Liver (tissue), 9 donors: ENCODE results near the gene DDX52. TPM values are rescaled to one million over a fixed set of nuclear protein-coding genes. Genes with fewer than 3 reads are reported as not detected.

ENCODE experiments used
- DNase-seq: peaks from one replicate; pipeline ENCODE4 v3.0.0-alpha.2; 2017; ENCODE audit warnings: low spot score
- H3K27ac ChIP-seq, 2 donors: one replicate each; pipeline ENCODE4 v1.7.0; 2013; ENCODE audit warnings: inconsistent platforms in 2 of 2, low read length in 2 of 2, control low read depth in 1 of 2, low read depth in 1 of 2, mild to moderate bottlenecking in 1 of 2
- H3K27me3 ChIP-seq, 4 donors: one replicate each; pipeline versions ENCODE4 v1.6.1 to v1.7.0; 2013; ENCODE audit warnings: low read length in 3 of 4, inconsistent platforms in 1 of 4, mild to moderate bottlenecking in 1 of 4, moderate library complexity in 1 of 4; ENCODE audit not compliant: control insufficient read depth in 4 of 4, insufficient read depth in 4 of 4
- H3K36me3 ChIP-seq, 4 donors: one replicate each; pipeline versions ENCODE4 v1.6.1 to v1.7.0; 2013; ENCODE audit warnings: low read length in 3 of 4, mild to moderate bottlenecking in 3 of 4, low read depth in 1 of 4, moderate library complexity in 1 of 4; ENCODE audit not compliant: control insufficient read depth in 4 of 4, insufficient read depth in 3 of 4
- H3K4me1 ChIP-seq, 4 donors: one replicate each; pipeline versions ENCODE4 v1.6.1 to v1.7.0; 2013; ENCODE audit warnings: low read length in 3 of 4, mild to moderate bottlenecking in 3 of 4, moderate library complexity in 1 of 4; ENCODE audit not compliant: control insufficient read depth in 4 of 4, insufficient read depth in 4 of 4
- H3K4me3 ChIP-seq, 3 donors: one replicate each; pipeline versions ENCODE4 v1.6.1 to v1.7.0; 2013; ENCODE audit warnings: low read length in 3 of 3, control low read depth in 1 of 3, low read depth in 1 of 3, mild to moderate bottlenecking in 1 of 3
- H3K9ac ChIP-seq, 2 donors: one replicate each; pipeline ENCODE4 v1.7.0; 2013; ENCODE audit warnings: low read length in 2 of 2, mild to moderate bottlenecking in 2 of 2, moderate library complexity in 2 of 2, control low read depth in 1 of 2, low read depth in 1 of 2
- H3K9me3 ChIP-seq, 4 donors: one replicate each; pipeline versions ENCODE4 v1.6.1 to v1.7.0; 2013; ENCODE audit warnings: low read length in 3 of 4; ENCODE audit not compliant: control insufficient read depth in 4 of 4
- ATF3 ChIP-seq: IDR thresholded peaks from 2 replicates; pipeline ENCODE4 v1.6.1; 2016; ENCODE audit warnings: antibody characterized with exemption
- CTCF ChIP-seq: fragments of 150-350 bp; IDR thresholded peaks from 2 replicates; pipeline ENCODE4 v1.5.1; 2017; ENCODE audit warnings: improper control_type of control experiment, low read depth, low read length; ENCODE audit not compliant: missing input control
- FOXA1 ChIP-seq: IDR thresholded peaks from 2 replicates; pipeline ENCODE4 v1.6.1; 2016; ENCODE audit warnings: antibody characterized with exemption
- GABPA ChIP-seq, 2 donors: IDR thresholded peaks in 1 of 2; conservative IDR thresholded peaks in 1 of 2; 2 replicates each; pipeline ENCODE4 v1.6.1; 2016; ENCODE audit warnings: antibody characterized with exemption in 2 of 2, mild to moderate bottlenecking in 1 of 2, moderate library complexity in 1 of 2
- HNF4G ChIP-seq: IDR thresholded peaks from 2 replicates; pipeline ENCODE4 v1.6.1; 2016; ENCODE audit warnings: antibody characterized with exemption
- RAD21 ChIP-seq, 2 donors: IDR thresholded peaks; 2 replicates each; pipeline ENCODE4 v1.6.1; 2016; ENCODE audit warnings: antibody characterized with exemption in 2 of 2, mild to moderate bottlenecking in 2 of 2
- REST ChIP-seq: IDR thresholded peaks from 2 replicates; pipeline ENCODE4 v1.6.1; 2016; ENCODE audit warnings: antibody characterized with exemption, mild to moderate bottlenecking
- SP1 ChIP-seq: IDR thresholded peaks from 2 replicates; pipeline ENCODE4 v1.6.1; 2018; ENCODE audit warnings: antibody characterized with exemption, mild to moderate bottlenecking
- ZBTB33 ChIP-seq: IDR thresholded peaks from 2 replicates; pipeline ENCODE4 v1.6.1; 2016; ENCODE audit warnings: antibody characterized with exemption
- WGBS: extraction: QIAGEN DNeasy Blood & Tissue Kit; methylation state at CpG from one replicate; pipeline ENCODE4 v1.1.7; 2013; 5-methylcytosine and 5-hydroxymethylcytosine counted together
- polyA plus RNA-seq, 2 donors: library from polyadenylated mRNA; stranded (reverse) in 1 of 2; unstranded in 1 of 2; fragments of 200-250 nt in 1 of 2; fragments of >200 nt in 1 of 2; fragmentation: Nextera tagmentation in 1 of 2; extraction: Ambion mirVana in 1 of 2; gene quantifications; one replicate each; pipeline versions ENCODE4 v1.2.1 to v1.2.3, GENCODE V29; 2013 to 2015
- total RNA-seq, 2 donors: library from RNA; depleted of rRNA; stranded (reverse); fragments of >200 nt; gene quantifications; one replicate each; pipeline ENCODE4 v1.2.3, GENCODE V29; 2014
- donor health status: healthy.
- donor health status: healthy.
- donor health status: healthy.
- donor health status: healthy.
- donor health status: healthy.

The DDX52 gene
- total and polyA plus RNA-seq, 4 donors: 4.6 to 14.1 (median 11.6) TPM

- TF ChIP-seq RAD21 (IDR thresholded peaks at IDR 0.05): no peak
- TF ChIP-seq REST: no peak
- TF ChIP-seq GABPA (IDR thresholded peaks at IDR 0.05 in 1 of 2, conservative IDR thresholded peaks at IDR 0.05 in 1 of 2): no peak
- TF ChIP-seq ATF3: no peak
- no peak for TF ChIP-seq HNF4G
- no peak overlapping the region for H3K27ac ChIP-seq
Observed at GRCh38 chr17:37662353-37662752, 19.1 kb upstream of the DDX52 start.

GRCh38 chr17:37661400-37662014 is 18.3 kb upstream of the DDX52 start:
- DNase-seq: no peak
- Histone ChIP-seq H3K27me3 (no peaks in the 10 kb centered on the region), H3K9me3 (no peaks in the 10 kb centered on the region), H3K4me1 (peaks cover 0 to 2% (median 0%) of the 10 kb centered on the region in 4 donors), H3K36me3 (no peaks in the 10 kb centered on the region), H3K9ac (no peak overlapping the region), H3K27ac (no peak overlapping the region), H3K4me3 (no peak overlapping the region)
- WGBS: 83% methylated on average over 1 of the region's 1 CpG
- TF ChIP-seq CTCF (no peak), FOXA1 (no peak), HNF4G (no peak), GABPA (IDR thresholded peaks at IDR 0.05 in 1 of 2, conservative IDR thresholded peaks at IDR 0.05 in 1 of 2) (no peak), SP1 (no peak), ZBTB33 (no peak), ATF3 (no peak)

More at GRCh38 chr17:37662353-37662752, 19.1 kb upstream of the DDX52 start:
- no peak overlapping the region for H3K9ac ChIP-seq
- WGBS: 71% methylated on average over 4 of the region's 4 CpGs
- peaks cover 0 to 2% (median 0%) of the 10 kb centered on the region in 4 donors for H3K4me1 ChIP-seq
- no peaks in the 10 kb centered on the region for H3K27me3 ChIP-seq
- no peaks in the 10 kb centered on the region for H3K36me3 ChIP-seq
- no peak overlapping the region for H3K4me3 ChIP-seq
- H3K9me3 ChIP-seq: no peaks in the 10 kb centered on the region
- DNase-seq: no peak
